ENCODE measurements around the gene SMAD6.

SMAD6 gene

GRCh38 chr15:66767240-66767659 lies 65.2 kb downstream of the SMAD6 start:
- Histone ChIP-seq H3K9me3 (ENCODE audit: control insufficient read depth, insufficient read depth, low read depth, low read length) (no peaks in the 10 kb centered on the region), H3K36me3 (ENCODE audit: control insufficient read depth in 2 of 2, insufficient read depth in 1 of 2, low read length in 2 of 2) (peaks cover 0 to 32% of the 10 kb centered on the region in 2 experiments; a peak in 1 of 3 replicates), H3K27ac (ENCODE audit: extremely low read depth, low read depth, low read length) (no peak overlapping the region), H3K4me1 (ENCODE audit: control insufficient read depth, insufficient read depth, low read length) (peaks cover 47% of the 10 kb centered on the region), H3K4me3 (ENCODE audit: low read depth, low read length) (no peak overlapping the region)
- TF ChIP-seq SP3 (tag by site-specific recombination; IDR thresholded peaks at IDR 0.05) (no peak), ZNF701 (tag by site-specific recombination; IDR thresholded peaks at IDR 0.05) (no peak), GLI4 (tag by site-specific recombination; IDR thresholded peaks at IDR 0.05) (no peak), OVOL3 (tag by site-specific recombination; IDR thresholded peaks at IDR 0.05) (no peak)
- CTCF ChIA-PET = interaction anchor here (0.6 to 1.2 kb wide), 10 partner anchors 8 to 1498 kb away, joined by 3 to 4 read pairs (median 4); no protein-coding TSS in a partner anchor
- POLR2A ChIA-PET = interaction anchor here (1.8 kb wide), 1 partner anchor 66 kb away, joined by 7 read pairs; no protein-coding TSS in a partner anchor

- POLR2A ChIA-PET = interaction anchor here (0.6 kb wide), 1 partner anchor 103 kb away, joined by 4 read pairs; no protein-coding TSS in a partner anchor
- Histone ChIP-seq H3K9me3 (ENCODE audit: control insufficient read depth, insufficient read depth, low read depth, low read length) (no peaks in the 10 kb centered on the region), H3K27ac (ENCODE audit: extremely low read depth, low read depth, low read length) (no peak overlapping the region), H3K4me1 (ENCODE audit: control insufficient read depth, insufficient read depth, low read length) (peaks cover 37% of the 10 kb centered on the region), H3K36me3 (ENCODE audit: control insufficient read depth in 2 of 2, insufficient read depth in 1 of 2, low read length in 2 of 2) (peaks cover 0 to 41% of the 10 kb centered on the region in 2 experiments; a peak in 1 of 3 replicates), H3K4me3 (ENCODE audit: low read depth, low read length) (no peak overlapping the region)
- TF ChIP-seq KLF10 (tag by site-specific recombination; IDR thresholded peaks at IDR 0.05) (no peak), ZNF2 (tag by site-specific recombination; IDR thresholded peaks at IDR 0.05) (no peak)
- CTCF ChIA-PET = interaction anchor here (0.8 to 7.0 kb wide), 5 partner anchors 8 to 82 kb away, joined by 3 to 63 read pairs (median 4); no protein-coding TSS in a partner anchor
Observed at GRCh38 chr15:66768987-66769386, 67.0 kb downstream of the SMAD6 start.

DNA sequence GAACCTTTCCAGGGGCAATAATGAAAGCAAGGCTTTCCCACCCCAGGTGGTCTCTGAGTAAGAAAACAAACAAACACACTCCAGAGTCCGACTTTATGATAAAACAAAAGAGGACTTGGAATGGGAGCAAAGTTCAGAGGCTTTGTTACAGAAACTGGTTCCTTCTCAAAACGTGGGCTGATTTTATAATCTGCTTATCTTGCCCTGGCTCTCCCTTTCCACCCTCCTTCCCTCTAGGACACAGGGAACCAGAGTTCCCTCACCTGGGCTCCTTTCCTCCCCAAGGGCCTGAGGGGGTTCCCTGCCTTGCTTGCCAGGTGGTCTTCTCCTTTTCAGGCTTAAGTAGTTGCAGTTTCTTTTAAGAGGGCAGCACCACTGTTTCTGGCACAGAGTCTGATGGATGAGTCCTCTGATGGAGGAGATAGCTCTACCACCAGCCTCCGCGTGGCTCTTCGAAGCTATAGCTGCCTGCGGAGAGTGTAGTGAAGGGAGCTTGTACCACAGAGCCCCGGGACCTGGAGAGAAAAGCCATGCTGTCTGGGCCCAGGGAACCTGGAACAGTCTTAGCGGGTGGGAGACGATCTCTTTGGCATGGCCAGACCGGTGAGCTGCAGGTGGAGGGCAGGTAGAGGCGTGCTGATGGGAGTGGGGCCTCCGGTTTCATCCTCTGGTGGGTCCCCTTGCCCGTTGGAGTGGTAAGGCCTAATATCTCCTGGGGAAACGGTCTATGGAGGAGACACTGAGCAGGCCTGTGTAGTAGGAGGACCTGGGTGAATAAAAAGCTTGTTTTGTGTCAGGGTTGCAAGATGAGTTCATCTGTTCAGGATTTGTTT lies 68.7 kb downstream of the SMAD6 start:
- Histone ChIP-seq H3K36me3 (ENCODE audit: control insufficient read depth in 2 of 2, insufficient read depth in 1 of 2, low read length in 2 of 2) (peaks cover 0 to 45% of the 10 kb centered on the region in 2 experiments; a peak in 1 of 3 replicates), H3K4me1 (ENCODE audit: control insufficient read depth, insufficient read depth, low read length) (peaks cover 32% of the 10 kb centered on the region), H3K9me3 (ENCODE audit: control insufficient read depth, insufficient read depth, low read depth, low read length) (no peaks in the 10 kb centered on the region), H3K4me3 (ENCODE audit: low read depth, low read length) (no peak overlapping the region), H3K27ac (ENCODE audit: extremely low read depth, low read depth, low read length) (peak overlapping the region; percentile 38; the same call in 1 of the 2 replicates)
- ChIA-PET CTCF (interaction anchor here (0.6 to 7.0 kb wide), 6 partner anchors 13 to 152 kb away, joined by 3 to 76 read pairs (median 4); no protein-coding TSS in a partner anchor), POLR2A (interaction anchor here (1.3 to 2.5 kb wide), 2 partner anchors 63 to 68 kb away, joined by 6 read pairs; partner anchors contain the start of gene SMAD6)
- TF ChIP-seq ZNF311 (tag by site-specific recombination; IDR thresholded peaks at IDR 0.05; ENCODE audit: borderline replicate concordance) = no peak
- TF ChIP-seq ZNF544 (tag by site-specific recombination; IDR thresholded peaks at IDR 0.05) = no peak
- TF ChIP-seq ZNF37A (tag by site-specific recombination; IDR thresholded peaks at IDR 0.05) = no peak
- no peak for TF ChIP-seq ZNF561 (tag by site-specific recombination; IDR thresholded peaks at IDR 0.05; ENCODE audit: borderline replicate concordance)
- no peak for TF ChIP-seq MYNN (tag by site-specific recombination; IDR thresholded peaks at IDR 0.05; ENCODE audit: borderline replicate concordance)
- 0 out of 2 replicates have a peak, but pooled peaks have one; percentile 45 for TF ChIP-seq ZFP69B (tag by site-specific recombination; IDR thresholded peaks at IDR 0.05)
- TF ChIP-seq, protein P1, sequence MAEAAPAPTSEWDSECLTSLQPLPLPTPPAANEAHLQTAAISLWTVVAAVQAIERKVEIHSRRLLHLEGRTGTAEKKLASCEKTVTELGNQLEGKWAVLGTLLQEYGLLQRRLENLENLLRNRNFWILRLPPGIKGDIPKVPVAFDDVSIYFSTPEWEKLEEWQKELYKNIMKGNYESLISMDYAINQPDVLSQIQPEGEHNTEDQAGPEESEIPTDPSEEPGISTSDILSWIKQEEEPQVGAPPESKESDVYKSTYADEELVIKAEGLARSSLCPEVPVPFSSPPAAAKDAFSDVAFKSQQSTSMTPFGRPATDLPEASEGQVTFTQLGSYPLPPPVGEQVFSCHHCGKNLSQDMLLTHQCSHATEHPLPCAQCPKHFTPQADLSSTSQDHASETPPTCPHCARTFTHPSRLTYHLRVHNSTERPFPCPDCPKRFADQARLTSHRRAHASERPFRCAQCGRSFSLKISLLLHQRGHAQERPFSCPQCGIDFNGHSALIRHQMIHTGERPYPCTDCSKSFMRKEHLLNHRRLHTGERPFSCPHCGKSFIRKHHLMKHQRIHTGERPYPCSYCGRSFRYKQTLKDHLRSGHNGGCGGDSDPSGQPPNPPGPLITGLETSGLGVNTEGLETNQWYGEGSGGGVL (tag by site-specific recombination; IDR thresholded peaks at IDR 0.05) = peak; percentile 70
- TF ChIP-seq, protein P2, sequence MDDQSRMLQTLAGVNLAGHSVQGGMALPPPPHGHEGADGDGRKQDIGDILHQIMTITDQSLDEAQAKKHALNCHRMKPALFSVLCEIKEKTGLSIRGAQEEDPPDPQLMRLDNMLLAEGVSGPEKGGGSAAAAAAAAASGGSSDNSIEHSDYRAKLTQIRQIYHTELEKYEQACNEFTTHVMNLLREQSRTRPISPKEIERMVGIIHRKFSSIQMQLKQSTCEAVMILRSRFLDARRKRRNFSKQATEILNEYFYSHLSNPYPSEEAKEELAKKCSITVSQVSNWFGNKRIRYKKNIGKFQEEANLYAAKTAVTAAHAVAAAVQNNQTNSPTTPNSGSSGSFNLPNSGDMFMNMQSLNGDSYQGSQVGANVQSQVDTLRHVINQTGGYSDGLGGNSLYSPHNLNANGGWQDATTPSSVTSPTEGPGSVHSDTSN (CRISPR knock-in tag; IDR thresholded peaks at IDR 0.05) = no peak
- no peak for TF ChIP-seq ZNF18 (tag by site-specific recombination; IDR thresholded peaks at IDR 0.05)
- no peak for TF ChIP-seq ZBTB48 (tag by site-specific recombination; IDR thresholded peaks at IDR 0.05)
- no peak for TF ChIP-seq TRIM28 (IDR thresholded peaks at IDR 0.05; ENCODE audit: borderline replicate concordance, low read length)
- no peak for TF ChIP-seq ZNF140 (tag by site-specific recombination; IDR thresholded peaks at IDR 0.05)
- no peak for TF ChIP-seq OVOL3 (tag by site-specific recombination; IDR thresholded peaks at IDR 0.05)
- TF ChIP-seq ZNF785 (tag by site-specific recombination; IDR thresholded peaks at IDR 0.05) = no peak
- no peak for TF ChIP-seq SP2 (tag by site-specific recombination; IDR thresholded peaks at IDR 0.05)
- TF ChIP-seq SALL2 (tag by site-specific recombination; IDR thresholded peaks at IDR 0.05; ENCODE audit: borderline replicate concordance) = no peak
- no peak for TF ChIP-seq ZBTB6 (tag by site-specific recombination; IDR thresholded peaks at IDR 0.05)
- no peak for TF ChIP-seq KLF7 (tag by site-specific recombination; IDR thresholded peaks at IDR 0.05; ENCODE audit: borderline replicate concordance)
- no peak for TF ChIP-seq ZNF521 (tag by site-specific recombination; IDR thresholded peaks at IDR 0.05)
- TF ChIP-seq WT1 (tag by site-specific recombination; IDR thresholded peaks at IDR 0.05) = peak; percentile 29; the same call in 1 of the 2 replicates
